ENCODE results near the gene NKAIN1. TPM values are rescaled to one million over a fixed set of nuclear protein-coding genes. Genes with fewer than 3 reads are reported as not detected.

NKAIN1 gene
- total RNA-seq, 1 experiment from 2014 or later, result 1.7 TPM

GRCh38 chr1:31135973-31136600, 103.6 kb downstream of the NKAIN1 start:
- intact Hi-C loops (cut with micrococcal nuclease; ENCODE audit: unreplicated experiment), result no loop called here
- no TSS peak for BruUV-seq (replicated peaks)
- CTCF ChIA-PET, result no interaction called here

GRCh38 chr1:31133368-31133767, 106.3 kb downstream of the NKAIN1 start:
- ChIA-PET POLR2A (no interaction called here), CTCF (no interaction called here)
- no peaks in the 10 kb centered on the region for H3K4me1 ChIP-seq (ENCODE audit: control insufficient read depth, insufficient read depth, low read length)
- ATAC-seq, result no peak
- no TSS peak for BruUV-seq (replicated peaks)
- intact Hi-C loops (cut with micrococcal nuclease; ENCODE audit: unreplicated experiment), result no loop called here
- no peak for TF ChIP-seq REST (IDR thresholded peaks at IDR 0.05; ENCODE audit: insufficient read depth in 1 of 2, low read depth in 2 of 2, low read length in 1 of 2)
- TF ChIP-seq CTCF (IDR thresholded peaks at IDR 0.05), result no peak
- no peak for TF ChIP-seq POLR2AphosphoS5 (IDR thresholded peaks at IDR 0.05; ENCODE audit: low read depth, low read length)
- TF ChIP-seq TCF7L2 (IDR thresholded peaks at IDR 0.05; ENCODE audit: low read depth, low read length), result no peak
- no peak for TF ChIP-seq SIN3A (IDR thresholded peaks at IDR 0.05; ENCODE audit: borderline replicate concordance, insufficient read depth, low read depth, low read length)
- no peaks in the 10 kb centered on the region for H3K9me3 ChIP-seq (ENCODE audit: control insufficient read depth, insufficient read depth, low read depth, low read length)
- no peaks in the 10 kb centered on the region for H3K36me3 ChIP-seq (ENCODE audit: control insufficient read depth, insufficient read depth, low read length)
- no peak overlapping the region for H3K4me3 ChIP-seq (ENCODE audit: low read depth in 2 of 2, low read length in 2 of 2)
- no peak overlapping the region for H3K27ac ChIP-seq (ENCODE audit: low read length)
- no peaks in the 10 kb centered on the region for H3K27me3 ChIP-seq (ENCODE audit: control insufficient read depth, insufficient read depth, low read length)
- no peak for DNase-seq (ENCODE audit: low read depth, low spot score)
- in situ Hi-C loops (cut with HindIII; ENCODE audit: low pct_unique_long_range_greater_than_20kb, low sequenced_read_pairs), result no loop called here

More at GRCh38 chr1:31135973-31136600, 103.6 kb downstream of the NKAIN1 start:
- no peak for DNase-seq (ENCODE audit: low read depth, low spot score)
- Histone ChIP-seq H3K9me3 (ENCODE audit: control insufficient read depth, insufficient read depth, low read depth, low read length) (no peaks in the 10 kb centered on the region), H3K27me3 (ENCODE audit: control insufficient read depth, insufficient read depth, low read length) (no peaks in the 10 kb centered on the region), H3K4me3 (ENCODE audit: low read depth in 2 of 2, low read length in 2 of 2) (no peak overlapping the region), H3K36me3 (ENCODE audit: control insufficient read depth, insufficient read depth, low read length) (no peaks in the 10 kb centered on the region), H3K4me1 (ENCODE audit: control insufficient read depth, insufficient read depth, low read length) (no peaks in the 10 kb centered on the region), H3K27ac (ENCODE audit: low read length) (no peak overlapping the region)
- no peak for TF ChIP-seq POLR2AphosphoS5 (IDR thresholded peaks at IDR 0.05; ENCODE audit: low read depth, low read length)
- TF ChIP-seq SIN3A (IDR thresholded peaks at IDR 0.05; ENCODE audit: borderline replicate concordance, insufficient read depth, low read depth, low read length), result no peak
- TF ChIP-seq REST (IDR thresholded peaks at IDR 0.05; ENCODE audit: insufficient read depth in 1 of 2, low read depth in 2 of 2, low read length in 1 of 2), result no peak
- TF ChIP-seq TCF7L2 (IDR thresholded peaks at IDR 0.05; ENCODE audit: low read depth, low read length), result no peak
- TF ChIP-seq CTCF (IDR thresholded peaks at IDR 0.05), result no peak
- POLR2A ChIA-PET, result no interaction called here
- in situ Hi-C loops (cut with HindIII; ENCODE audit: low pct_unique_long_range_greater_than_20kb, low sequenced_read_pairs), result no loop called here
- no peak for ATAC-seq
